ENCODE results near the gene CCKAR. TPM values are rescaled to one million over a fixed set of nuclear protein-coding genes. Genes with fewer than 3 reads are reported as not detected.

The CCKAR gene
- polyA plus RNA-seq, 3 donors = not detected

DNA sequence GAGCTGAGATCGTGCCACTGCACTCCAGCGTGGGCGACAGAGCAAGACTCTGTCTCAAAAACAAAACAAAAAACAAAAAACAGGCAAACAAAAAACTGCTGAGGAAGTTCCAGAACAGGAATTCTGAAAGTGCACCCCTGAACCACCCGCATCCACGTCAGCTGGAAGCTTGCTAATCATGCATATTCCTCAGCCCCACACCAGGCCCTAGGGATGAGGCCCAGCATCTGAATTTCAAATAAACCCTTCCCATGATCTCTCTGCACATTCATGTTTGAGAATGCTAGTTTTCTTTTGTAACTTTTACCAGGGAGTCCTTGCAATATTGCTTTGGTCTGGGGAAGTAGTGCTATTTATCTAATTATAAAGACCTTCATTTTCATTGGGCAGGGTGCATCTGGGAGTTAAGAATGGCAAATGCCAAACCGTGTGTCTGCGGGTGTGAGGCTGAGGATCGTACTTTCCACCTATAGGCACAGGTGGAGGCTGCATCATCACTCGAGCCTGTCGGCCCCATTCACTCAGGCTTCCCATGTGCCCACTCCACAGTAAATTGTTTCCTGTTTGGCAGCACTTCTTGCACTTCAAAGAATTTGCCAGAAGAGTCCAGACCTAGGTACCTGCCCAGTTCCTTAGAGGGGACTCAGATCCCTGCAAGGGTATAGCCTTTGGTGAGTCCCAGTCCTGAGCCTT is 23.6 kb downstream of the CCKAR start:
- no peaks in the 10 kb centered on the region for H3K4me1 Mint-ChIP-seq
- Histone ChIP-seq H3K4me2 (replicated peaks; ENCODE audit: extremely low read depth, low read length, poor library complexity, severe bottlenecking) (no peak overlapping the region), H3K36me3 (replicated peaks in 1 of 2; ENCODE audit: control insufficient read depth in 1 of 2, insufficient read depth in 2 of 2, low read length in 2 of 2) (no peaks in the 10 kb centered on the region), H3K27ac (ENCODE audit: low read depth in 1 of 2, low read length in 2 of 2) (no peak overlapping the region), H3K4me1 (ENCODE audit: control insufficient read depth in 1 of 2, insufficient read depth in 2 of 2, low read length in 2 of 2) (no peaks in the 10 kb centered on the region), H3K9me3 (replicated peaks in 1 of 2; ENCODE audit: control insufficient read depth in 1 of 2, insufficient read depth in 1 of 2, low read length in 2 of 2) (no peaks in the 10 kb centered on the region), H2AFZ (ENCODE audit: insufficient read depth, low read depth, low read length, poor library complexity, severe bottlenecking) (no peak overlapping the region), H4K20me1 (ENCODE audit: insufficient read depth, low read length) (no peaks in the 10 kb centered on the region), H3K79me2 (ENCODE audit: insufficient read depth, low read length) (no peaks in the 10 kb centered on the region), H3K4me3 (replicated peaks in 1 of 3; ENCODE audit: low read depth in 2 of 3, low read length in 3 of 3) (no peak overlapping the region), H3K9ac (ENCODE audit: insufficient read depth, low read length, poor library complexity, severe bottlenecking) (no peak overlapping the region), H3K27me3 (ENCODE audit: control insufficient read depth in 2 of 2, insufficient read depth in 2 of 2, low read length in 2 of 2) (no peaks in the 10 kb centered on the region)
- H3K9me3 Mint-ChIP-seq = peaks cover 0 to 7% (median 4%) of the 10 kb centered on the region in 7 donors
- intact Hi-C loops (cut with micrococcal nuclease) = no loop called here
- no peaks in the 10 kb centered on the region for H3K36me3 Mint-ChIP-seq
- no peak overlapping the region for H3K4me3 Mint-ChIP-seq
- WGBS (ENCODE audit: insufficient coverage) = 95% methylated on average over 9 of the region's 10 CpGs
- DNase-seq = no peak
- H3K27me3 Mint-ChIP-seq (ENCODE audit: low read depth in 3 of 3) = peaks cover 0 to 4% (median 3%) of the 10 kb centered on the region in 3 donors
- TF ChIP-seq, protein P1, sequence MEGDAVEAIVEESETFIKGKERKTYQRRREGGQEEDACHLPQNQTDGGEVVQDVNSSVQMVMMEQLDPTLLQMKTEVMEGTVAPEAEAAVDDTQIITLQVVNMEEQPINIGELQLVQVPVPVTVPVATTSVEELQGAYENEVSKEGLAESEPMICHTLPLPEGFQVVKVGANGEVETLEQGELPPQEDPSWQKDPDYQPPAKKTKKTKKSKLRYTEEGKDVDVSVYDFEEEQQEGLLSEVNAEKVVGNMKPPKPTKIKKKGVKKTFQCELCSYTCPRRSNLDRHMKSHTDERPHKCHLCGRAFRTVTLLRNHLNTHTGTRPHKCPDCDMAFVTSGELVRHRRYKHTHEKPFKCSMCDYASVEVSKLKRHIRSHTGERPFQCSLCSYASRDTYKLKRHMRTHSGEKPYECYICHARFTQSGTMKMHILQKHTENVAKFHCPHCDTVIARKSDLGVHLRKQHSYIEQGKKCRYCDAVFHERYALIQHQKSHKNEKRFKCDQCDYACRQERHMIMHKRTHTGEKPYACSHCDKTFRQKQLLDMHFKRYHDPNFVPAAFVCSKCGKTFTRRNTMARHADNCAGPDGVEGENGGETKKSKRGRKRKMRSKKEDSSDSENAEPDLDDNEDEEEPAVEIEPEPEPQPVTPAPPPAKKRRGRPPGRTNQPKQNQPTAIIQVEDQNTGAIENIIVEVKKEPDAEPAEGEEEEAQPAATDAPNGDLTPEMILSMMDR (IDR thresholded peaks at IDR 0.05) = no peak
- peak overlapping the region in 1 of 7 donors; percentile 21 for H3K27ac Mint-ChIP-seq

GRCh38 chr4:26464420-26465095 is 25.7 kb downstream of the CCKAR start:
- no peak overlapping the region for H3K4me3 Mint-ChIP-seq
- intact Hi-C loops (cut with micrococcal nuclease) = no loop called here
- Histone ChIP-seq H3K4me1 (ENCODE audit: control insufficient read depth in 1 of 2, insufficient read depth in 2 of 2, low read length in 2 of 2) (no peaks in the 10 kb centered on the region), H2AFZ (ENCODE audit: insufficient read depth, low read depth, low read length, poor library complexity, severe bottlenecking) (no peak overlapping the region), H4K20me1 (ENCODE audit: insufficient read depth, low read length) (no peaks in the 10 kb centered on the region), H3K4me2 (replicated peaks; ENCODE audit: extremely low read depth, low read length, poor library complexity, severe bottlenecking) (no peak overlapping the region), H3K9ac (ENCODE audit: insufficient read depth, low read length, poor library complexity, severe bottlenecking) (no peak overlapping the region), H3K79me2 (ENCODE audit: insufficient read depth, low read length) (no peaks in the 10 kb centered on the region), H3K27me3 (ENCODE audit: control insufficient read depth in 2 of 2, insufficient read depth in 2 of 2, low read length in 2 of 2) (no peaks in the 10 kb centered on the region), H3K36me3 (replicated peaks in 1 of 2; ENCODE audit: control insufficient read depth in 1 of 2, insufficient read depth in 2 of 2, low read length in 2 of 2) (no peaks in the 10 kb centered on the region), H3K27ac (ENCODE audit: low read depth in 1 of 2, low read length in 2 of 2) (no peak overlapping the region), H3K4me3 (replicated peaks in 1 of 3; ENCODE audit: low read depth in 2 of 3, low read length in 3 of 3) (no peak overlapping the region), H3K9me3 (replicated peaks in 1 of 2; ENCODE audit: control insufficient read depth in 1 of 2, insufficient read depth in 1 of 2, low read length in 2 of 2) (no peaks in the 10 kb centered on the region)
- no peak for DNase-seq
- TF ChIP-seq, protein P1 (IDR thresholded peaks at IDR 0.05) = no peak
- no peaks in the 10 kb centered on the region for H3K4me1 Mint-ChIP-seq
- peaks cover 0 to 4% (median 0%) of the 10 kb centered on the region in 3 donors for H3K27me3 Mint-ChIP-seq (ENCODE audit: low read depth in 3 of 3)
- peaks cover 0 to 7% (median 4%) of the 10 kb centered on the region in 7 donors for H3K9me3 Mint-ChIP-seq
- H3K27ac Mint-ChIP-seq = no peak overlapping the region
- WGBS (ENCODE audit: insufficient coverage) = 97% methylated on average over 10 of the region's 14 CpGs
- H3K36me3 Mint-ChIP-seq = no peaks in the 10 kb centered on the region

Data from CD14-positive monocyte (primary cell).